GM06990 (cell line): ENCODE data around the gene TCTN1.

Experiments
- DNase-seq: peaks from one replicate; pipeline ENCODE4 v3.0.0-alpha.2; 2011; ENCODE audit not compliant: insufficient read length; ENCODE audit errors: extremely low read depth
- H3K27me3 ChIP-seq: replicated peaks from 2 replicates; pipeline ENCODE4 v1.6.0; 2011; ENCODE audit warnings: low read length; ENCODE audit not compliant: control insufficient read depth, insufficient read depth
- H3K36me3 ChIP-seq: 2 replicates; pipeline ENCODE4 v1.5.1; 2011; ENCODE audit warnings: low read length; ENCODE audit not compliant: control insufficient read depth, insufficient read depth
- H3K4me3 ChIP-seq: replicated peaks from 2 replicates; pipeline ENCODE4 v1.5.1; 2011; ENCODE audit warnings: low read depth, mild to moderate bottlenecking, control low read depth, low read length
- CTCF ChIP-seq: IDR thresholded peaks from 2 replicates; pipeline ENCODE4 v1.5.1; 2011; ENCODE audit warnings: low read length, control low read depth, mild to moderate bottlenecking, inconsistent platforms; ENCODE audit not compliant: insufficient read depth, poor library complexity, severe bottlenecking

Gene TCTN1

GRCh38 chr12:110635055-110635454 is 21.1 kb downstream of the TCTN1 start:
- Histone ChIP-seq H3K4me3 (no peak overlapping the region), H3K36me3 (no peaks in the 10 kb centered on the region), H3K27me3 (no peaks in the 10 kb centered on the region)
- no peak for TF ChIP-seq CTCF
- DNase-seq: no peak

- no peaks in the 10 kb centered on the region for H3K36me3 ChIP-seq
- TF ChIP-seq CTCF: no peak
- no peak for DNase-seq
Observed at GRCh38 chr12:110636516-110636915, 22.6 kb downstream of the TCTN1 start.

GRCh38 chr12:110637869-110638441 is 24.0 kb downstream of the TCTN1 start:
- Histone ChIP-seq H3K27me3 (no peaks in the 10 kb centered on the region), H3K4me3 (no peak overlapping the region), H3K36me3 (no peaks in the 10 kb centered on the region)
- no peak for DNase-seq
- no peak for TF ChIP-seq CTCF

More at GRCh38 chr12:110636516-110636915, 22.6 kb downstream of the TCTN1 start:
- Histone ChIP-seq H3K4me3 (no peak overlapping the region), H3K27me3 (no peaks in the 10 kb centered on the region)

GRCh38 chr12:110638796-110639195 is 24.9 kb downstream of the TCTN1 start:
- no peak for TF ChIP-seq CTCF
- Histone ChIP-seq H3K27me3 (no peaks in the 10 kb centered on the region), H3K4me3 (no peak overlapping the region), H3K36me3 (no peaks in the 10 kb centered on the region)
- no peak for DNase-seq

- no peak overlapping the region for H3K4me3 ChIP-seq
- no peak for TF ChIP-seq CTCF
- no peak for DNase-seq
Observed at GRCh38 chr12:110639336-110640141, 25.6 kb downstream of the TCTN1 start.

More at GRCh38 chr12:110639336-110640141, 25.6 kb downstream of the TCTN1 start:
- Histone ChIP-seq H3K27me3 (no peaks in the 10 kb centered on the region), H3K36me3 (no peaks in the 10 kb centered on the region)
